Hematopoietic multipotent progenitor cell treated with erythropoietin and hydrocortisone succinate and interleukin-3 and kit ligand, for 4 days (in vitro differentiated cells): ENCODE data around the gene MAJIN.
"Not testable (repeated sequence)": the region's sequence is repeated elsewhere in the genome, so short reads cannot be mapped to it uniquely, and the experiment has no call there.

ENCODE experiments used
- DNase-seq: peaks from one replicate; pipeline ENCODE4 v3.0.0-alpha.2; 2015

The MAJIN gene

DNA sequence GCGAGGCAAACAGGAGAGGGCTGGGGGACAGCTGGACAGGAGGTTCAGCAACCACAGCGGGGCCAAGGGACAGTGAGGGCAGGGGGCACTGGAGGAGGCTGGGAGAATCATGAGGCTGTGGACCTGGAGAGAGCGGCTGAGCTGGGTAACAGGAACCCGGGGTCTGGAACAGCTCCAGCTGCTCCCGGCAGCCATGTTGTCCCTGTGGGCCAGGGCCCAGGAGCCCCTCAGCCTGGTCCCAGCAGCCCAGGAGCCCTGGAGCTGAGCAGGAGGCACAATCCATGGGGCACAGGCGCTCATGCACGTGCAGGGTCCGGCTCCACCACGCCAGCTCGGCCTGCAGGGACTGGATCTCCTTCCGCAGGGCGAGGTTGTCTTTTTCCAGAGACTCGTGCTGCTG lies 17.5 kb upstream of the MAJIN start:
- no peak for DNase-seq

DNA sequence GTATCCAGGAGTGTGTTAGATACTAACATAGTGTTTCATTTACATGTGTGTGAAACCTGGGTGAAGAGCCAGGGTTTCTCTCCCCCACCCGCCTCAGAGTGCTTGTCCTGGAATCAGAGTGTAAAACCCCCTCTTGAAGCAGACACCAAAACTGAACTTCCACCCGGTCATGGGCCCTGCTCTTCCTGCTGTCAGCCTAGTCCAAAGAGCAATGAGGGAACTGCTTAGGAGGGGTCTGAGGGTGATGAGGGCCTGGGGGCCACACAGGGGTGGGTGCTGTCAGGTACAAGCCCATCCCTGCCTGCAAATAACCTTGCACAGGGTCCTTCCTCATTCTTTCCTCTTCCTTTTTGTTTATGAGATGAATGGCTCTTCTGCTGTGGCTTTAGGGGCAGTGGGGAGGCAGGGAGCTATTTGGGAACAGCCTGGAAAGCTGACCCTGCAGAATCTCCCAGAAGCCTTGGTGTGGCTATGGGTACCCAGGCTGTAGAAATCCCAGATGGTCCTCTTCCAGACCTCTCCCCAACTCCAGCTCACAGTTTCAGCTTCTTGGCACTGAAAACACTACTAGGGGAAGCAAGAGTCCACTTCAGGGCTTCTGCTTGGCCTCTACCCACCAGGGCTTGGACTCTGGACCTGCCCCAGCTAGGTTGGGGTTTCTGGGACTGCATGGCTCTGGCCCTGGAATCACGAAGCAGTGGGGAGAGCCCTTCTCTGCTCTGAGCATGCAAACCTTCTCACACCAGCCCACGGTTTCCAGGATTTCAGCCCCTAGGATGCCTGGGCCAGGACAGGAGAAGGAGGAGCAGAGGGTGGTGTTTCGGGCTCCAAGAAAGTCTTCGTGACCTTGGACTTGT lies 16.3 kb upstream of the MAJIN start:
- no peak for DNase-seq

DNA sequence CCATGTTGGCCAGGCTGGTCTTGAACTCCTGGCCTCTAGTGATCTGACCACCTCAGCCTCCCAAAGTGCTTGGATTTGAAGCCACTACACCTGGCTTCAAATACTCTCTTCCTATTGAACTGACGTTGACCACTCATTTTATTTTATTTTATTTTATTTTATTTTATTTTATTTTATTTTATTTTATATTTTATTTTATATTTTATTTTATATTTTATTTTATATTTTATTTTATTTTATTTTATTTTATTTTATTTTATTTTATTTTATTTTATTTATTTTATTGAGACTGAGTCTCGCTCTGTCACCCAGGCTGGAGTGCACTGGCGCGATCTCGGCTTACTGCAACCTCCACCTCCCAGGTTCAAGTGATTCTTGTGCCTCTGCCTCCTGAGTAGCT lies 11.4 kb upstream of the MAJIN start:
- not testable (repeated sequence) for DNase-seq

DNA sequence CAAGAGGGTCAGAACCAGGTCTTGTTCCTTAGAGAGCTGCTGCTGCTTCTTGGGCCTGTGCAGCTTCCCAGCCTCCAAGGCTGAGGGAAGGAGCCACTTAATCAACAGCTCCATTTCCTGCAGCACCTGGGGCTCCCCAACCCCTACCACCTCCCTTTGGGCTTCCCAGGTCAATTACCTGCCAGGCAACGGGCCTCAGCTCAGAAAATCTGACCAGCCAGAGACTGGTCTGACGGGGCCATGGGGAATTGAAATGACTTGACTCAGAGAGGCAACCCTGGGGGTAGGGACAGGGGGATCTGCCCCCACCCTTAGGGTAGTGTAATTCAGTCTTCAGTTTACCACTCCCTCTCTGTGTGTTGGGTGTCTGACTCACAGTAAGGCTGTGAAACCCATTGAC lies 4.7 kb upstream of the MAJIN start:
- DNase-seq = no peak

DNA sequence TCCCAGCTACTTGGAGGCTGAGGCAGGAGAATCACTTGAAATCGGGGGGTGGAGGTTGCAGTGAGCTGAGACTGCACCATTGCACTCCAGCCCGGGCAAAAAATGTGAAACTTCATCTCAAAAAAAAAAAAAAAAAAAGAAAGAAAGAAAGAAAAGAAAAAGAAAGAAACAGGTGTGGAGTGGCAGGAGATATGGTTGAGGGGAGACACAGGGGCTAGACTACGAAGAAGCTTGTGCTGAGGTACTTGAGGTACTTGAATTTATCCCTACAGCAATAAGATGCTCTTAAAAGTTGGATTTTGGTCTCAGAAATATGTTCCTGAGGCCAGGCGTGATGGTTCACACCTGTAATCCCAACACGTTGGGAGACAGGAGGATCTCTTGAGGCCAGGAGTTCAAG lies 2.2 kb upstream of the MAJIN start:
- DNase-seq = no peak

DNA sequence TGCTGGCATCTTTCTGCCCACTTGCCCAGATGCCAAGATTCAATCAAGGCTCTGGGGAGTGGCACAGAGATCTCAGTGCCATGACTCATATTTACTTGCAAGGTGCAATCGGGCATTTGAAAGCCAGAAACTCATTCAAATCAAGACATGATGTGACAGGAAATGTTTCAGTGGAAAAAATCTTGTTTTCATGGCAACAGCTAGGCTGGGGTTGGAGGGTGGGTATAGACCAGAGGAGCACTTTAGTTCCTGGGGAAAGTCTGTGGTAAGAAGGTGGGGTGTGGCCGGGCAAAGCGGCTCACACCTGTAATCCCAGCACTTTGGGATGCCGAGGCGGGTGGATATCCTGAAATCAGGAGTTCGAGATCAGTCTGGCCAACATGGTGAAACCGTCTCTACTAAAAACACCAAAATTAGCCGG lies 1.2 kb downstream of the MAJIN start:
- no peak for DNase-seq

DNA sequence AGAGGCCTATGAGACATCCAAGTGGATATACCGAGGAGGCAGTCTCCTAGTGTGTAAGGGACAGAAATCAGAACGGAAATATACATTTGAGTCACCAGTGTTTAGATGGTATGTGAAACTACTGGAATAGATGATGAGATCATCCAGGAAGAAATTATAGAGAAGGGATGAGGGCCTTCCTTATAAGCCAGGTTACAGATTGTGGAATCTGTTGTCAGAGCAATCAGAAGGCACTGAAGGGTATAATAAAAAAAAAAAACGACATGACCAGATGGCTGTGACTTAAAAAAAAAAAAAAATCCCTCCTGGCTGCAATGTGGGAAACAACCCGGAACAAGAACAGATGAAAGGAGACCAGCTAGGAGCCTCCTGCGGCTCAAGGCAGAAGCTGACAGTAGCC lies 2.7 kb downstream of the MAJIN start:
- no peak for DNase-seq

DNA sequence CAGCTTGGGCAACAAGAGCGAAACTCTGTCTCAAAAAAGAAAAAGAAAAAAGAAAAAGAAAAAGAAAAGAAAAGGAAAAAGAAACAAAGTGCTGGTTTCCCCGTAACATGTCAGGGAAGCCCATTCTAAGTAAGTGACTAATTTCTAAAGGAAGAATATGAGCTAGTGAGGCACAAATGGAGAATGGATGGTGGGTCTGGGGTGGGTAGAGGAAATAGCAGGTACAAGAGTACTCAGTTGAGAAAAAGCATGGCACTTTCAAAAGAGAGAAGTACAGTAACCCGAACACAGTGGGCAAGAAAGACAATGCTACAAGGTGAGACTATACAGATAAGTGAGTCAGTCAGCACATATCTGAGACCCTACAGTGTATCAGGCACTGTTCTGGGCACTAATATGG lies 4.5 kb downstream of the MAJIN start:
- DNase-seq = no peak

DNA sequence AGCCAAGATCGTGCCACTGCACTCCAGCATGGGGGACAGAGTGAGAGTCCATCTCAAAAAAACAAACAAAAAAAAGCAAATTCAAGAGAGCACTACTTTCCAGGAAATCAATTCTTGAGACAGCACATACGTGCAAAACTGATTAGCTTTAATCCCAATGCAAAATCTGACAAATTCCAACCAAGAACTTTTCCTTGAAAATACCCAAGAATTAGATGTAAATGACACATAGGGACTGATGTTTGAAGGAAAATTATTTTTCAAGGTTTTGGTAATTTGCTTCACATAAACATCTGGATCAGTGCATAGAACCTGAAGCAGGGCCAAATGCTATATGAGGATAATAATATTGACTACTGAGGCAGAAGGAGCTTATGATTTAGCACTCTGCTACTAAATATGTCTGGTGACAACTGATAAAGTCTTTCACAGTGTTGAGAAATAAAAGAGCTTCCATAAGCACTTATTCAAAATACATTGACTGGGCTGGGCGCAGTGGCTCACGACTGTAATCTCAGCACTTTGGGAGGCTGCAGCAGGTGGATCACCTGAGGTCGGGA lies 8.8 kb downstream of the MAJIN start:
- no peak for DNase-seq

DNA sequence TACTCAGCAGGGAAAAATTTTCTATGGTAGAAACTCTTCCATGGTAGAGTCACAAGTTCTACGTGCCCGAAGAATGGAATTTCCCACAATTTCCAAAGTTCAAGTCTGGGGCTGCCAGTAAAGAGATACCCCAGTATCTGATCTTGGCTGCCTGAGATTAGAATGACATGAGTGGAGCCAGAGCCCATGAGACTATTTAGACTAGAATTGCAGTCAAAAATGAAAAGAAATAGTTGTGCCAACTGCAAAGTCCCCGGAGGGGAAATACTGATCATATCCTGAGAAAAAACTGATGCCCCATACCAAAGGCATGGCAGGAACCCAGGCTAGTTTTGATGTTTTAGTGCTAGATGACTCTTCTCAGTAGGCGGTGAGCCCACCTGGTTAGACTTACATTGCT lies 11.2 kb downstream of the MAJIN start:
- DNase-seq = no peak

DNA sequence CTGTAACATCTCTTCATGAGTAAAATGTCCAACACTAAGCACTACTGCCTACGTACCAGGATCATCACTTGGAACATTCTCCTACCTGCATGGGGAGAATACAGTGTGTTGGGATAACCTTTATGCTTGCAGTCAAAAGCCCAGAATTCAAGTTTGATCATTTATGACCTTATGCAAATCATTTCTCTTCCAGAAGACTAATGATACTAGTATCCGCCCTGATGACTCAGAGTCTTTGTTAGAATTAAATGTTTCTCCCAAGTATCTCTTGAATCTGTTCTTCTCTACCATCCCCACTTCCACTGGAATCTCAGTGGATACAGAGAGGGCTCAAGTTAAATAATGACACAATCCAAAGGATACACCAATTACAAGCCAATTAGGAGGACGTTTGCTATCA lies 12.4 kb downstream of the MAJIN start:
- no peak for DNase-seq

DNA sequence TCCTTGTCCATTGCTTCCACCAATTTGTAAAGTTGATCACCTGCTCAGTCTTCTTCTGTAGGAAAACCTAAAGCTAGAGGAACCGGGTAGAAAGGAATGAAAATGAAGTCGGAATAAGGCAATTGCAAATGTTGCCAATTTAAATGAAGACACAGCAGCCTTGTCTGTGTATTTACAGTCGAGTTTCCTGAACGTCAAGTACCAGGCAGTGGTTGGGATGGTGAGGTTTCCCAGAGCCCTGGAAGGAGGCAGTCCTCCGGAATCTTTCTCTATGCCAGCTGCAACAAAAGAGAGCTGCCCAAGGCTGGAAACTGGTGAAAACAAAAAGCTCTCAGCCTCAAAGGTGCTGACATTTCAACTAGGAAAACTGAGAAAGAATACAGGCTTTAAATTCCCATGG lies 17.7 kb downstream of the MAJIN start:
- no peak for DNase-seq

DNA sequence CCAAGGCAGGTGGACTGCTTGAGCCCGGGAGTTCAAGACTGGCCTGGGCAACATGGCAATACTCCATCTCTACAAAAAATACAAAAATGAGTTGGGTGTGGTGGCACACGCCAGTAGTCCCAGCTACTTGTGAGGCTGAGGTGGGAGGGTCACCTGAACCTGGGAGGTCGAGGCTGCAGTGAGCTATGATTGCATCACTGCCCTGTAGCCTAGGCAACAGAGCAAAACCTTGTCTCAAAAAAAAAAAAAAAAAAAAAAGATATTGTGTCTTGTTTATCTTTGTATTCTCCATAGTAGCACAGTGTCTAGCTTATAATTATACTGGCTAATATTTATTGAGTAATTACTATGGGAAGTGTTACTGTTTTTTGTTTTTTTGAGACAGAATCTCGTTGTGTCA lies 20.4 kb downstream of the MAJIN start:
- DNase-seq = no peak

DNA sequence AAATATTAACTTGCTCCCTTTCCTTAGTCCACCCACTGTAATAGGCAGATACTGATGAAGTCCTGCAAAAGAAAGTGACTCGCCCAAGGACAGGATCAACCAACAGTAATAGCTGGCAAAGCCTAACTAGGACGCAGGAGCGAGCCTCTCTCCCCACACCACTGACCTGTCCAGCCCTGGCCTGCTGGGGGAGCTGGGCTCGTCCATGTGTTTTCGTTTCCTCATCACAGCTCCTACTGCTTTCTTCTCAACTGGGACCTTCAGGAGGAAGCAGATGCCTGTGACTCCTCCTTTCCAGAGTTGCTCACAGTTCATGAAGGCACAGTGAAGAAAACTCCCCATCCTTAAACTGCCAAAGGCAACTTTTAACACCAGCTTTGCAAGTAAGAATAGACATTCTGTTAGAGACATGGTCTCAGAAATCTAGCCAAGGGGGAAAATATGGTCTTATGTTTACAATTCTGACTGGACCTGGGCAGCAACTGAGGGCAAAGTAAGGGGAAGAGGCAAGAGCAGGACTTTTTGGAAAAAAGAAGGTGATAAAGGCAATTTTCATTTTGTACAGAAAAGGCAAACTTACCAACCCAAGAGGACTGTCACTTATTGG lies 24.6 kb downstream of the MAJIN start:
- no peak for DNase-seq

DNA sequence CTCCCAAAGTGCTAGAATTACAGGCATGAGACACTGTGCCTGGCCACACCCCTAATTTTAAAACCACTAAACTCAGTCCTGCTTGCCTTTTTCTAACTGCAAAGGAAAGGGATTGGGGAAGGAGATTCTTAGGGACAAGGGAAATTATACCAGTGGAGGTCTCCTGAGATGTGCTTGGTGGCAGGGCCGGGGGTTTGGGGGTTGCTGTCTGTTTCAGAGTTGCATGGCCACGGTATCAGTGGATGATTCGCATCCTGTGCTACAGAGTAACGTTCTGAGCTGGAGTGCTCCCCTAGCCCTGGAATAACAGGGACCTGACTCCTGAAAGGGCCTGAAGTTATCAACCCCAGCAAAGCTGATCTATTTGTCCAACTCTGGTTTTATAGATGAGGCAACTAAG lies 35.4 kb downstream of the MAJIN start:
- DNase-seq = no peak

DNA sequence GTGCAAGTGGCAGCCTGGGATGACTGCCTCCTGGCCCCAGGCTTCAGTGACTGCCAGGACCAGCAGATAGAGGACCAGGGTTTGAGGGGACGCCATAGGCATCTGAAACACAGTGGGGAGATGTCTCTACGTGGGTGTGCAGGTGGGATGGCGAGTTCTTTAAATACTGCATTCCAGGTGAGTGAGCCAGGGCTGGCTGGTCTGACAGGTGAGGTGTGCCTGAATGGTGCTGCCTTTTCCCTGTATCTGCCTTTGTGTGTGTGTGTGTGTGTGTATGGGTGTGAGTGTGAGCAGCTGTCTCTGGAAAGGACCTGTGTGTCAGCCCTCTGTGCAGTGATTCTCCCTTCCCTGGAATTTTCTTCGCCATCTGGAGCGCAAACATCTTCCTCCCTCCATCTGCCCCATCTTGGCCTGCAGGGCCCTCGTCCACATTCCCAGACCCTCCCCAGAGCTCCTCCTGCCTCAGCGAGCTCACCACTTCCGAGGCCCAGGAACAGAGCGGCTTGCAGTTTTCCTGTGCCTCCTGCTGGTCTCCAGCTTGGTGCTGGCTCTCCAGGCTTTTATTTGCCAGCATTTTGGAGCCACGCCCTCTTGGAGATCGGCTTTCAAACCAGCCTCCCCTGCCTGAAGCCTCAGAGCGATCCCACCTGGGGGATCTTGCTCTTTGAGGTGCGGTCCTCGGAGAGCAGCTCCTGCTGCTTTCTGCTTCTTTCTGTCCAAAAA lies 36.4 kb downstream of the MAJIN start, which contains the start of gene GPHA2:
Gene GPHA2 (minus strand): TSS at position 535 of the 723 bp plus-strand sequence. CDS start 433 bp downstream, at position 102.
- DNase-seq = no peak

DNA sequence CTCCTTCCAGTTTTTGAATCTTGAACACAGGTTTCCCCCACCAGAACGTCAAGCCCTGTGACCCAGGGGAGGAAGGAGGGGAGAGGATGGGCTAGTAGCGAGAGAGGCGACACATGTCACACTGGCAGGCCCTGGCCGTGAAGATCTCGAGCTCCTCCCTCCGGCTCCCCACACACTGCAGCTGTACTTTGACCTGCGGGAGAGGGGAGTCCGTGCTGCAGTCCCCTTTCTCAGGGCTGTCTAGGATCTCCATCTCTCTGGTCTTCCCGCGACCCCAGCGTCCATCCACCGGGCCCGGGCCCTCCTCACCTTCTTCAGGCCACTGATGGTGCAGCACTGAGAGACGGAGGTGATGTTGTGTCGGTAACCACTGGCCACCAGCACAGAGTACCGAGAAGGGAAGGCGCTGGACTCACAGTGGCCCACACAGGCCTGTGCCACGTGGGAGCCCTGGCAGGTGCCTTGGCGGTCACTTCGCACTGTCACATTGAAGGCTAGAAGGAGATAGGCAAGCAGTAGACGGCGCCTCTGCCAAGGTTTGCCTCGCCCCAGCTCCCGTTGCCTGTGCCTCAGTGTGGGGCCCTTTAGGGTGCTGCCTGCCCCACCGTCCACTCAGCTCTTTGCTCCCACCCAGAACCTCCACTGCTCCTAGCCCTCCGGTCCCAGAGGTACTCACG lies 37.1 kb downstream of the MAJIN start:
- DNase-seq = no peak

DNA sequence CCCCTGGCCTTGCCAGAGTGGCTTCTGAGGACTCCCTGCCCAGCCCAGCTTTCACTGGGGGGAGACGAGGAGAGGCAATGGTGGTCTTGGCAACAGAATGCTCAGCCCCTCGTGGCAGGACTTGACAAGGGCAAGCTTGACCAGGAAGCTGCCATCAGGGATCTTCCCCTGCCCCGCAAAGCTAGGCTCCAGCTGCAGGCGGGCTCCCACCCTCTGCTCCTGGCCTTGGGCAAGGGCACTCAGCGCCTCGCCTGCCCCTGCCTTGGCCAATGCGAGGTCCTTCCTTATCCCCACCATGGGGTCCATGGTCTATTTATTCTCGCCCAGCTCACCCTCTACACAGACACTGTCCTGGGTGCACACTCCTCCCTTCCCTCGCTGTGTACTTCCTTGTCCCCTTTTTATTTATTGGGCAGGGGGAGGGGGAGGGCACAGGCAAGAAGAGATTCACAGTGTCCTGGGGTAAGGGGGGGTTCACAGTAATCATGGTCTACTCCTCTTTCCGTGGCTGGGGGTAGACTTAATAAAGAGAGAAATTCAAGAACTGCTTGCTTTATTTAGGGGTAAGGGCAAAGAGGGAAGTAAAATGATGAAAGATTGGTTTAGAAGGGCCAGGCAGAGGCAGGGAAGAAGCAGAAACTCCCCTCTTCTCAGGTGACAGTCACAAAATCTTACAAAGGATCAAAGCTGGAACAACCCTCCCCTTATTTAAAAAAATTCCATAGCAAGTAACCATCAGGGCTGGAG lies 37.8 kb downstream of the MAJIN start:
- no peak for DNase-seq

DNA sequence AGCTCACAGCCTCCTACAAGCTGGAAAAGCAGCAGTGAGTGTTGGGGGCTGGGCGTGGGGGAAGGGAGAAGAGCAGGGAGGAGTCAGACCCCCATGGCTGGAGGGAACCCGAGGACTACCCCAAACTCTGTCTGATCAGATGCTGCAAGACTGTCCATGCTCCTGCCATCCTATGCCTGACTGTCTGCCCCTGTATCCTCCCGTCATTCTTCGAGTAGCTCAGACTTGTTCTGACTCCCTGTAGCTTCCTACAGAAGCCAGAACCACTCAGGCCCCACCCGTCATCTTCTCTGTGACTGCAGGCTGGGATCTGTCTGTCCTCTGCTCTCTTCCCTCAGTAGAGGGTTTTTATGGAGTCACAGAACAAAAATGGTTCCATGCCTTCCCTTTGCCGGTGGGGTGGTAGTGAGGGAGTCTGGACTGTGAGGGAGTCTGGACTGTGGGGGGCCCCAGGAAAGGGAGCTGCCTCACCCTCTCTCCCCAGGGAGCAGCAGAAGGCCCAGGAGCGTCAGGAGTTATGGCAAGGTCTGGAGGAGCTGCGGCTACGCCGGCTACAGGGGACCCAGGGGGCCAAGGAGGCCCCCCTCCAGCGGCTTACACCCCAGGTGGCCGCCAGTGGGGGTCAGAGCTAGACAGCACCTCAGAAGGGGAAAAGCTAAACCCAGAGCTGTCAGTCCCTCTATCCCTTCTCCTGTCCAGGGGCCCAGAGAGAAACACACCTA lies 38.5 kb downstream of the MAJIN start:
- DNase-seq = no peak

DNA sequence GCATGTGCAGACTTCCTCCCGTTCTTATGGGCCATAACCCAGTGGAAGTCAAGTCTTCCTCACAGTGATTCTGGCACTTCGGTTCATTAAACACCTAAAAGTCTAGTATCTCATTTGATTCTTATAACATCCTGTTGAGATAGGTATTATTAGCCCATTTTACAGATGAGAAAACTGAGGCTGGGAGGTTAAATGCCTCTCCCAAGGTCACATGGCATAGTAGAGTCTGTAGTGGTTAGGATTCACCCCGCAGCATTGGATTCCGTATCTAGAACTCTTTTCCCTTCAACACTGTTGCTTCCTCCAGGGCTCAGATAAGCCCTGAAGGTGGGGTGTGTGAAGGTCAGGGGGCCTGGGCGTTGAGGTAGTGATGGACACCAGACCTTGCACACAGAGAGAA lies 39.6 kb downstream of the MAJIN start:
- no peak for DNase-seq

DNA sequence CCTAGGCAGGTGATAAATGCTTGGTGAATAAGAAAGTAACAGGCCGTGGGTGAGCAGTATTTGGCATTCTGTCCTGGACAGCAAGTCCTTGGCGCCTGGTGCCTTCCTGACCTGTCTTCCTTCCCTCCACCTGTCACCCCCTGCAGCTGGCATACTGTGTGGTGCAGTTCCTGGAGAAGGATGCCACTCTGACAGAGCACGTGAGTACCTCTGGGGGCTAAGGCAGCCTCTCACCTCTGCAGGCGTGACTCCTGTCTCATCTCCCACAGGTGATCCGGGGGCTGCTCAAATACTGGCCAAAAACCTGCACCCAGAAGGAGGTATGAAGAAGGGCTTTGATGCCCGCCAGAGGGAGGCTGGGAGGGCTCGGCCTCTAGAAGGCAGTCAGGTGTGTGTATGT lies 40.6 kb downstream of the MAJIN start:
- no peak for DNase-seq

DNA sequence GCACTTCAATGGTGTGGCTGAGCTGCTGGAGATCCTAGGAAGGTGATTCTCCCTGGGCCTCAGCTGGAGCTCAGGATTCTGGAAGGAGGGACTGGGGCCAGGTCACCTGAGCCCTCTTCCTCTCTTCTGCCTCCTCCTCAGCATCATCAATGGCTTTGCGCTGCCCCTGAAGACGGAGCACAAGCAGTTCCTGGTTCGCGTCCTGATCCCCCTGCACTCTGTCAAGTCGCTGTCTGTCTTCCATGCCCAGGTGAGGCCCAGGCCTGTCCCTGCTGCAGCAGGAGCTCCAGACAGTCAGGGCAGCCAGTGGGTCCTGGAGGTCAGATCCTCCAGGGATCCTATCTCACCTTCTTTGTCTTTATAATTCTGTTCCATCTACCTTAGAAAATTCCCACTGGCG lies 41.6 kb downstream of the MAJIN start:
- no peak for DNase-seq
